Epithelial cell of prostate (primary cell): ENCODE data around the gene LPP.
"Not testable (repeated sequence)": the region's sequence is repeated elsewhere in the genome, so short reads cannot be mapped to it uniquely, and the experiment has no call there.

Source experiments
- DNase-seq: peaks from one replicate; pipeline ENCODE4 v3.0.0-alpha.2; 2011; ENCODE audit warnings: low read depth, low spot score
- H3K27ac ChIP-seq: fragments of 450-650 bp; 2 replicates; pipeline ENCODE4 v1.5.1; 2017; ENCODE audit warnings: mild to moderate bottlenecking

Gene LPP, protein sequence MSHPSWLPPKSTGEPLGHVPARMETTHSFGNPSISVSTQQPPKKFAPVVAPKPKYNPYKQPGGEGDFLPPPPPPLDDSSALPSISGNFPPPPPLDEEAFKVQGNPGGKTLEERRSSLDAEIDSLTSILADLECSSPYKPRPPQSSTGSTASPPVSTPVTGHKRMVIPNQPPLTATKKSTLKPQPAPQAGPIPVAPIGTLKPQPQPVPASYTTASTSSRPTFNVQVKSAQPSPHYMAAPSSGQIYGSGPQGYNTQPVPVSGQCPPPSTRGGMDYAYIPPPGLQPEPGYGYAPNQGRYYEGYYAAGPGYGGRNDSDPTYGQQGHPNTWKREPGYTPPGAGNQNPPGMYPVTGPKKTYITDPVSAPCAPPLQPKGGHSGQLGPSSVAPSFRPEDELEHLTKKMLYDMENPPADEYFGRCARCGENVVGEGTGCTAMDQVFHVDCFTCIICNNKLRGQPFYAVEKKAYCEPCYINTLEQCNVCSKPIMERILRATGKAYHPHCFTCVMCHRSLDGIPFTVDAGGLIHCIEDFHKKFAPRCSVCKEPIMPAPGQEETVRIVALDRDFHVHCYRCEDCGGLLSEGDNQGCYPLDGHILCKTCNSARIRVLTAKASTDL

DNA sequence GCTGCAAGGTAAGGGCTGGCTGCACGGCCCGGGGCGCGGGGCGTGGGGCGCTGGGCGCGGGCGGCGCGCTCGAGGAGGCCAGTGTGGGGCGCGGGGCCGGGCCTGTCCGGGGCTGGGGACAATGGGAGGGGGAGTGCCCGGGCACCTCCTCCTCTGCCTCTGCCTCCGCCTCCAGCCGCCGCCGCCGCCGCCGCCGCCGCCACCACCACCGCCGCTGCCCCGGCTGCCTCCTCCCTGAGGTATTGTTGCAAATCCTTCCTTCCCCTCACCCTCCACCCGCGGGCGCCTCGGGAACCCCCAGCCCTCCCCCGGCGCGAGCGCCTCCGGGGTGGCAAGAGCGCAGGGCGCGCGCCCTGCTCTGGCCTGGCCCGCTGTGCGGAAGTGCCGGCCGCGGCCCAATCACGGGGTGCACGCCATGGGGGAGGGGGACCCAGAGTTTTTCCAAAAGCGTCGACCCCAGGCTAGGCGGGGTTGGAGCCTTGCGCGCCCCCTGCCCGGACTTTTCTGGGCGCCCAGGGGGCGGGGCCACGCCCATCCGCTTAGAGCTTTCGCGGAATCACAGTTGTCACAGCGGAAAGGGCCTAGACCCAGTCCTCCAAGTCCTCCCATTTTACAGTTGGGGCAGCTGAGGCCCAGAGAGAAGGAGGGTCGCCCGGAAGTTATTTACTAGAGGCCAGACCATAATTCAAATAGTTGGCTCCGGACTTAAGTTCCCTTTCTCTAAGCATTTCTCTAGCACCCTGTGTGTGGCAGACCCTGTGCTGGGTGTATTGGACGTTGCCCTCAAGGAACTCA lies at the start of gene LPP:
Gene LPP (plus strand): TSS at position 144 of the 795 bp plus-strand sequence. CDS start 251,964 bp downstream, outside the sequence.
- DNase-seq, result no peak
- H3K27ac ChIP-seq, result peak within 1 kb of the TSS; percentile 74

DNA sequence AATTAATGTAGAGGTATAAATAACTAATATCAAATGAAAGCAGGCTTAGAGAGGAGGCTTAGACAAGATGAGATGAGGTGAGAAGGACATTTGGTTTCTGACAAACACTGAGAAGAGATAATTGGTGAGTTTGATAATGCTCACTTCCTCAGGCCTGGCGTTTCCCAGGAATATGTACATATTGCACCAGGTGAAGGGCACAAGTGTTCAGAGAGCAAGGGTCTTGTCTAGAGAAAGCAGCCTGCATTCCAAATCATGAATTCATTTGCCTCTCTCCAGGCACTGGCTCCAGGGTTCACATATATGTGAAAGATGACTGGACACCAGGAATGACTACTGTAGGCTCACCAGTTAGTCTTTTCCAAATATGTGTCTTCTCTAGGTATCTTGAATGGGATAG lies 48.0 kb upstream of the LPP start:
- no peak overlapping the region for H3K27ac ChIP-seq
- no peak for DNase-seq

DNA sequence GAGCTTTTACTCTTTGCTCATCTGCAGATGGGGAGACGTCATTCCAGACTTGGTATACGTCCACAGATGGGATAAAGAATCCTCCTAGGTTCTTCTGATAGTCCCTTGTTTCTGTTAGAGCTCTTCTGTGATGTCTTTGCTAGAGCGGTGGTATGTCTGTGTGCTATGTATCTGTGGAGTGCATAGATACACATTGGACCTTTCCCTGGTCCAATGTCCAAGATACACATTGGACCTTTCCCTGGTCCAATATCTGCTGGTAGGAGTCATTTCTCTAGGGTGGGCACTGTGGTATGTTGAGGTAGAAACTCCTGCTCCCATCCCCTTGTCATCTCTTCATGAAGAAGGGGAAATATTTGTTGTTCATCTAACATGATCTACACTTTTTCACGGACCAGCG lies 47.5 kb upstream of the LPP start:
- no peak for DNase-seq
- H3K27ac ChIP-seq, result no peak overlapping the region

DNA sequence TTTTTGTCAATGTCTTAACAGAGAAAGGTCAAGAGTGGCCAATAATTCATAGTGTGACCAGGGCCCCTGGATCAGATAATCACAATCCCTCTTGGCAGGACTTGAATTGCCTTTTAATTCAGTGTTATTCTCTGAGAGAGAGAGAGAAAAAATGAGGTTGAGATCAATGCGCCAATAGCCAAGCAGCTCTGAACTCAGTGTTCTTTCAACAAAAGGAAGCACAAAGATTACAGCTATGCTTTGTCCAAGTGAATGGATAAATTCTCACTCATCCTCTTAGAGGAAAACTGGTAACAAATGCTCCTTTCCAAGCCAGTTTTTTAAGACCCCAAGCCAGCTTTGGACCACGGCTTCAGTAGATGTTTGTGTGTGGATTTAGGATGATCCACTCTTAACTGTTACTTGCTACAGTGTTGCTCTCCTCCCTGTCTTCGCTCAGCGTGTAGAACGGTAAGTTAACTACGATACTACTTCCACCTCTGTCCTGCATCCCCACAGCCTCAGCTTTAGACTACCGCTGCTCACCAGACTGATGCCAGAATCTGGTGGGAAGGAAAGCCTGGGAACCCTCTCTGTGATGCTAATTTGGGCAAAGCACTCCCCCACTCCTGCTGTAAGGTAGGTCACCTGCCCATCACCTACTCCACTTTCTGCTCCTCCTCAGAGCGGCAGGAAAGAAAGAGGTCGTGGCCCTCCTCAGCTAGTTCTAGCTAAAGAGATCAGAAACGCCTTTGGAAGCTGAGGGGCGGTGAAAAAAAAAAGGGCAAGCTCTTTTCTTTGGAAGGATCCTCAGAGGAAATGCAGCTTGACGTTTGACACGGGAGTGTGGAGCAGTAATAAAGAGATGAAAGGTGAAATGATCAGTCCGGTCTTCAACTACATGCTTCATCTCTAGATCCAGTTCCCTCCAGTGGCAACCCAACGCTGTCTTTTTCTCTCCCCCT lies 46.8 kb upstream of the LPP start:
- H3K27ac ChIP-seq, result no peak overlapping the region

DNA sequence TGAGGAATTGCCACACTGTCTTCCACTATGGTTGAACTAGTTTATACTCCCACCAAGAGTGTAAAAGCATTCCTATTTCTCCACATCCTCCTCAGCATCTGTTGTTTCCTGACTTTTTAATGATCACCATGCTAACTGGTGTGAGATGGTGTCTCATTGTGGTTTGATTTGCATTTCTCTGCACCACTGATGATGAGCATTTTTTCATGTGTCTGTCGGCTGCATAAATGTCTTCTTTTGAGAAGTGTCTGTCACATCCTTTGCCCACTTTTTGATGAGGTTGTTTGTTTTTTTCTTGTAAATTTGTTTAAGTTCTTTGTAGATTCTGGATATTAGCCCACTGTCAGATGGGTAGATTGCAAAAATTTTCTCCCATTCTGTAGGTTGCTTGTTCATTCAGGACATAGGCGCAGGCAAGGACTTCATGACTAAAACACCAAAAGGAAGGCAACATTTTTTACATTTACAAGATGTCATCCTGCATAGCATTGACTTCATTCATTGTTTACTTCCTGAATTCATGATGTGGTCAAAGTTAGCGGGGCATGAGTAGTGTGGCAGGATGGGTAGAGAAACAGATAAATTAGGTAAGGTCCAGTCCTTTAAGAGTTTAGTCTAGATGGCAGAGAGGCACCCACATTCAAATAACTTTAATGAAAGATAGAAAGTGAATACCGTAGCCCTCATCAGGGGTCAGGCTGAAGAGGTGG lies 45.1 kb upstream of the LPP start:
- H3K27ac ChIP-seq, result no peak overlapping the region
- DNase-seq, result no peak

More for the DNA sequence above, 46.8 kb upstream of the LPP start:
- DNase-seq, result no peak

DNA sequence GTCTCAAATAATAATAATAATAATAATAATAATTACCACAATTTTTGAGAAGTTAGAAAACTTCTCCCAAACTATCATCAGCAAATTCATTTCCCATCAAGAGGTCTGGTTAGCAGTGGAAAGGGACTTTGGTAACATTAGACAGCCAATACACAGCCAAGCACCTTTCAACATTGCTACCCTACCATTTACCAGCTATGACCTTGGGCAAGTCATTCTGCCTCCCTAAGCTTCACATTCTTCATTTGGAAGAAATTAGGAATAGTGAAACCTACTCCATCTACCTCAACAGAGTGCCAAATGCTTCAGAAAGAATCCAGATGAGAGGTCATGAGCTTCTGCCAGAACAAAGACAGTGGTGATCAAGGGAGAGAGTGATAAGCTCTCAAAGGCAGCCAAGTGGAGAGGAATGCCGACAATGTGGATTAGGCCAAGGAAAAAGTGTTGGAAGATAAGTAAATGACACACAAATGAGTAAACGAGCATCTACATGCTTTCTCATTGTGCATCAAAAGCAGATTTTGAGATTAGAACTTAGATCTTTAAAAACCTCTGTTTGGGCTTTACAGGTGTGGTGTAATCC lies 42.9 kb upstream of the LPP start:
- no peak for DNase-seq
- H3K27ac ChIP-seq, result no peak overlapping the region

DNA sequence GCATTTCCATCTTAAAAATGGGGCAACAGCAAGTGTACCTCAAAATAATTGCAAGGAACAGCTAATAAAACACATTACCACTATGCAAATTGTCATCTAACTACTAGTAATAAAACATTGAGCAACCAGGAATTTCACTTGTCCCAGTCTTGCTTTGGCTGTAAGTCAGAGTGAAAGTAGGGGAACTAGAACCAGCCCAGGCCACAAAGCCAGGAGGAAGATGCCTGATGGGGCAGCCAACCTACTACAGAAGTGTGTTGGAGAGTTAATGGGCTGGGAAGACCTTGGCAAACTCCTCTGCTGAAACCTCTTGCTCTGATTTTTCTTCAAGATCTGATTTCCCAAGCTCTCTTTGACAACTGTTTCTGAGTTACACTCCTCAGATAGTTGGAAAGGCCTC lies 40.2 kb upstream of the LPP start:
- DNase-seq, result no peak
- no peak overlapping the region for H3K27ac ChIP-seq

DNA sequence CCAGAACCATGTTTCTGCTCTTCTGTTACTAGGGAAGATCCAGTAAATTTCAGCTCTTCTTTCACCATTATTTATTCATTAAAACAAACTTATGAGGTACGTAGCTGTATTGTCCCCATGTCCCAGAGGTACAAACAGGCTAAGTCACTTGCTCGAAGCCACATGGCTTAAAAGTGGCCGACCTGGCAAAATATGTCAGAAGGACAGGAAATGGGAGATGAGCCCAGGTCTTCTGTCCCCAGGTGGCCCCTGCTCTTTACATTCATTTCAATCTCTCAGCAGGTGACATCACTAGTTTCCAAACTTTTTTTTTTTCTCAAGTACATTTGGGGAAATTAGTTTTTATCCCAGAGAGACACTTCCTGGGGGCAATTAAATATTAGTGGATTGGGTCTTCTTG lies 34.1 kb upstream of the LPP start:
- DNase-seq, result no peak
- no peak overlapping the region for H3K27ac ChIP-seq

DNA sequence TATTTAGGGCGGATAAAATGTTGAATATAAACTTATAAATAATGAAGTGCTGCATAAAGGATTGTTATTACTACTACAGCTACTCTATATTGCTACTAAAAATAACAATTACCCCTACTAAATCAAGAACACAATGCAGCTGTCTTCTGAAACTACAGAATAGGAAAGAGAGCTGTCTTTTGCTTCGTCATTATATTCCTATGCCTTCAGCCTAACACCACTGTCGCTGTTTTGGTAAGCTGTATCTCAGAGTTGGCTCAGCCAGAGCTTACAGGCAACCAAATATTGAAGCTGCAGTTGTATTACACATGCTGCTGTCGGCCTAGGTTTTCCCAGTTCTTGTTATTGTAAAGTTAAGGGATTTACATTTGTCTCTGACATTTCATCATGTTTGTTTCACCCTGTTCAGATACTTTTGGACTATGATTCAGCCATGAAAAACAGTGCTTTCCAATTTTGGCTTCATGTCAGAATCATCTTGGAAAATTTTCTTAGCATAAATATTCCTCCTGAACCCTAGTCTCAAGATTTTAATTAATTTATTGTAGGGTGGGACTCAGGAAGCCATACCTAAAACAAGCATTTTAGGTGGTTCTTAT lies 31.3 kb upstream of the LPP start:
- no peak overlapping the region for H3K27ac ChIP-seq
- DNase-seq, result no peak

DNA sequence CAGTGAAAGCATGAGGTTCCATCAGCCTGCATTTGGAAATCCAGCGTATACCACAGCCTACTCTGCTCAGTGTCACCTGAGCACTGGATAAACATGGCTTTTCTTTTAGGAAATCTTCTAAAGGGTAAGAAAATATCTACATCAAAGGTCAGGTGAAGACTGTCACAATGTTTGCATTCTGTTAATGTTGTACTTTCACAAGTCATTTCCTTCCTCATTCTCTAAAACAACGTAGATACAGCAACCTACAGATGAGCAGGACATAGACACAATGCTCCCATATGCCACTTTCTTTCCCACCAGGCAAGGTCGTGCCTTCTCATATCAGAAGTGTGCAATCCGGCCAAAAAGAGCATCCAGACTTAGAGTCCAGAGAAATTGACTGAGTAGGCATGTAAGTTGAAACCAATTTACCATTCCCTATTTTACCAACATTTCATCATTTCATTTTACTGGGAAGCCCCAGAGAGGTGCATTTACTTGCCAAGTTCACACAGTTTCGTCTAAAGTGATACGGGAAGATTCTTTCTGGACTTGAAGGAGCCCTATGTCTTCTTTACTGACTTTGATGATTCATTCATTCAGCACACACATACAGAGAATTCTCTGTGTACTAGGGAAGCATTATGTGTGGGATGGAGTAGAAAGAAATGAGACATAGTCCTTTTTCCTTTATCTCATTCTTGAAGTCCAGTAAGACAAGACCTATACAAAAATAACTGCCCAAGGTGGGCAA lies 30.6 kb upstream of the LPP start:
- no peak overlapping the region for H3K27ac ChIP-seq
- DNase-seq, result no peak

DNA sequence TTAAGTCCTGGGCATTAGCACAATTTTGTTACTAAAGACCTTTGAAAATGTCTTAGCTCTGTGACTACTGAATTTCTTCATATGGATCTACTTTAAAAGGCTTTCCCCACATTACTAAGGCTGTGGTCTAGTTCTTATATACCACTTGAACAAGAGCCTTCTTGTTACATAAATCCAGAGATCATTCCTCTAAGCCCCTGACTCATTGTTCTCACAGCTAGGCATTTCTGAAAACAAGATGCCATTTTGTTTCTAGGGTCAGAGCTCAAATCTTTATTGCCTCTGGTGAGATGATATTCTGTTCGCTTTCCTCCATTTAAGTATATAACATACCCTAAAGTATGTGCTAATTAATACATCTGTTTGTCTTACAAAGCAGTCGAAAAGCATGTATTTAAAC lies 29.8 kb upstream of the LPP start:
- no peak overlapping the region for H3K27ac ChIP-seq
- peak; percentile 20 for DNase-seq

DNA sequence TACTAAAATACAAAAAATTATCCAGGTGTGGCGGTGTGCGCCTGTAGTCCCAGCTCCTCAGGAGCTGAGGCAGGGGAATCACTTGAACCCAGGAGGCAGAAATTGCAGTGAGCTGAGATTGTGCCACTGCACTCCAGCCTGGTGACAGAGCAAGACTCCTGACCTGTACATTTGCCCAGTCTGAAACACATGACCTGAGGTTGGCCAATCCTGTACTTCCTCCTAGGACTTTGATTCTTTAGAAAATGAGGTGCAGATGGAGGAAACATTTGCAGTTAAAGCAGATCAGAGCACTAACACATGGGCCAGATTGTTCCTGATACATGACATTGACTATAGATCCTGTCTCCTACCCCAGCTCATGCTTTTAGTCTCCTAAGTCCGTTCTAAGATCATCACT lies 28.9 kb upstream of the LPP start:
- no peak overlapping the region for H3K27ac ChIP-seq
- no peak for DNase-seq

DNA sequence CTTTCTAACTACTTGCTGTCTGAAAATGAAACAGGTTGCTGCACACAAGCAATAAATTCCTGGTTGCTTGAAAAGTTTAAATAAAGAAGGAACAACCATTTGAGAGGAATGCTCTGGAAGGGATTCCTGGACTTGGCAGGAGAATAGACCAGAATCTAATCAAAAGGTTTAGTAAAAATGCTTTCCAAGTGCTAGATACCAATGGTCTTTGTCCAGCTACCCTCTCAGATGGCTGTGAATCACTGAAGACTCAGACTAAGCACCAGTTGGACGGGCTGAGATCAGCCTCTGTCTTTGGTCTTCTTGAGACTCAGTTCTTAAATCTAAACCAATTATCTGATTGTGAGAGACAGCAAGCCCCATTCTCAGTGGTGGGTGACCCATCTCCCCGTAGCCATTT lies 27.7 kb upstream of the LPP start:
- DNase-seq, result no peak

DNA sequence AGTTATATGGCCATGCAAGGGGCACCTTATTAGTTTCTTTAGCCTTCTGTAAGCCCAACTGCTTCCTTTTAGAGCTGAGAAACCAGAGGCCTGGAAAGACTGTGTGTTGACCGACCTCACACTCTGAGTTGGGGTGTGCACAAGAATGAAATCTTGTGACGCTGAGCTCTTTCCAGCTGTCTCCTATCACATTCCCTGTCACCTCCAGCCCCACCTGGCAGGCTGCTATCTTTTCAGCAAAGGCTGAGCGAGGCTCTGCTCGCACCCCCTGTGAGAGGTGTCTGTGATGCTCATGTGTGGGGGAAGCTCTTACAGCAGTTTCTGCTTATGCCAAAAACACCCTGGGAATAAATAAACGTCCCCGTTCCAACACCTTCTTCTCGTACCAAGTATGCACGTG lies 27.0 kb upstream of the LPP start:
- DNase-seq, result no peak
- no peak overlapping the region for H3K27ac ChIP-seq

More for the DNA sequence above, 27.7 kb upstream of the LPP start:
- no peak overlapping the region for H3K27ac ChIP-seq

DNA sequence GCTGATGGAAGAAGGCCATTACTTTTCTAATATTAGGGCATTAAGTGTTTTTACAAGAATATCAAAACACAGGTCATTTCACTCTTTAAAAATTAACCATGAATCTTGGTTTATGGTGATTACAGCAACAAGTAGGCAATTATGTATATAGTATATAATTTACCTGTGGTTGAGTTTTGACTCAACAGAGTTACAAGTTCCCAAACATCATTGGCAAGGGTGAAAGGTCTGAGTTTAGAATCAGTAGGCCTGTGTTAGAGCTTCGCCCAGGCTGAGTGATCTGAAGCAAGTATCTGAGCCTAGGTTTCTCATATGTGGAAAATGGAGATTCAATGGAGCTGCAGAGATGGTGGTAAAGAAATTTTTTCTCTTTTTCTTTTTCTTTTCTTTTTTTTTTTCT lies 25.1 kb upstream of the LPP start:
- no peak overlapping the region for H3K27ac ChIP-seq
- DNase-seq, result no peak

DNA sequence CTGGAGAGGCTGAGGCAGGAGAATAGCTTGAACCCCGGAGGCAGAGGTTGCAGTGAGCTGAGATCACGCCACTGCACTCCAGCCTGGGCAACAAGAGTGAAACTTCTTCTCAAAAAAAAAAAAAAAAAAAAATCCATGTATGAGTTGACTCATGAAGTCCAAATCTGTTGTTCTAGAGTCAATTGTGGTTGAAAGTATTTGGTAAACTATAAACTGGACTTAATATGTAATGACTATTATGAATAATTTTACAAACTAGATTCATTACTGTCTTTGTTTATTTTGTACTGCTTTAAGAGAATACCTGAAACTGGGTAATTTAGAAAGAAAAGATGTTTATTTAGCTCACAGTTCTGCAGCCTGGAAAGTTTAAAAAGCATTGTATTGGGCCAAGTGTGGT lies 22.9 kb upstream of the LPP start:
- not testable (repeated sequence) for DNase-seq, H3K27ac ChIP-seq

DNA sequence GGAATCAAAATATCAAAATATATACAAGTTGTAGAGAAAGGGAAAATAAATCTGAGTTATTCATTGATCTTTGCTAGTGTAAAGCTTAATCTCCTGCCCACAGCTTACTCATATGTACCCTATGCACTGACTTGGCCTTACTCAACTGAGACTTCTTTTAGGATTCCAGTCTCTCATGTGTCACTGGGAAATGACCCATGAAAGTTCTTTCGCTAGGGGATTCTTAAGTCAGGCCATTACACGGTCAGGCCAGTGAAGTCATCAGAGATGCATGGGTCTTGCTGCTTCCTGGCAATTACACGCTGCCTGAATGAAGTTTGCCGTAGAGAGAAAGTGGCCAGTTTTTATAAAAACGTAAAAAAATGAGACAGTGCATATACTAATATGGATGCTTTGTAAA lies 20.7 kb upstream of the LPP start:
- DNase-seq, result no peak
- no peak overlapping the region for H3K27ac ChIP-seq

DNA sequence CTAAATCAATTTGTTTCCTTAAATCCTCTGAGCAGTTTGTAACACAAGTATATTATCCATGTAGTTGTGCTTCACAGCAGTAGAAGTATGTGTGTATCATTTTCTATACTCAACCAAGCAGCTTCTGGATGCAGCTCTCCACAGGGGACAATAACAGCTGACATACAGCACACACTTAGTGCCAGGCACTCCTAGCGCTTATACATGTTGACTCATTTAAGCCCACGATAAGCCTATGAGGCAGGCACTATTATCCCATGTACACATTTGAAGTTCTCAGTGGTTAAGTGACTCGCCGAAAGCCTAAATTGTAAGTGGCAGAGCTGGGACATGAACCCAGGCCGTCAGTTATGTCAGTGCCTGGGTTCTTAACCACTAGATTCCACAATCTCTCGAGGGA lies 20.3 kb upstream of the LPP start:
- no peak for DNase-seq
- H3K27ac ChIP-seq, result no peak overlapping the region
